Measurements from ENCODE around the gene HOXD9.

- TF ChIP-seq, protein P1, sequence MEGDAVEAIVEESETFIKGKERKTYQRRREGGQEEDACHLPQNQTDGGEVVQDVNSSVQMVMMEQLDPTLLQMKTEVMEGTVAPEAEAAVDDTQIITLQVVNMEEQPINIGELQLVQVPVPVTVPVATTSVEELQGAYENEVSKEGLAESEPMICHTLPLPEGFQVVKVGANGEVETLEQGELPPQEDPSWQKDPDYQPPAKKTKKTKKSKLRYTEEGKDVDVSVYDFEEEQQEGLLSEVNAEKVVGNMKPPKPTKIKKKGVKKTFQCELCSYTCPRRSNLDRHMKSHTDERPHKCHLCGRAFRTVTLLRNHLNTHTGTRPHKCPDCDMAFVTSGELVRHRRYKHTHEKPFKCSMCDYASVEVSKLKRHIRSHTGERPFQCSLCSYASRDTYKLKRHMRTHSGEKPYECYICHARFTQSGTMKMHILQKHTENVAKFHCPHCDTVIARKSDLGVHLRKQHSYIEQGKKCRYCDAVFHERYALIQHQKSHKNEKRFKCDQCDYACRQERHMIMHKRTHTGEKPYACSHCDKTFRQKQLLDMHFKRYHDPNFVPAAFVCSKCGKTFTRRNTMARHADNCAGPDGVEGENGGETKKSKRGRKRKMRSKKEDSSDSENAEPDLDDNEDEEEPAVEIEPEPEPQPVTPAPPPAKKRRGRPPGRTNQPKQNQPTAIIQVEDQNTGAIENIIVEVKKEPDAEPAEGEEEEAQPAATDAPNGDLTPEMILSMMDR (IDR thresholded peaks at IDR 0.05; ENCODE audit: low read depth, low read length), result no peak
- no peak for TF ChIP-seq EZH2phosphoT487 (IDR thresholded peaks at IDR 0.05; ENCODE audit: low read depth)
These were observed 17.3 kb upstream of the HOXD9 start for GRCh38 chr2:176105078-176105729.
